PFSK-1 (cell line): Measurements from ENCODE around the gene F7.

Source experiments
- POLR2AphosphoS5 ChIP-seq: IDR thresholded peaks from 2 replicates; pipeline ENCODE4 v1.6.1; 2012; ENCODE audit warnings: low read depth, mild to moderate bottlenecking, control low read depth, low read length, moderate library complexity
- SIN3A ChIP-seq: IDR thresholded peaks from 2 replicates; pipeline ENCODE4 v1.6.1; 2012; ENCODE audit warnings: mild to moderate bottlenecking, low read length, moderate library complexity, borderline replicate concordance; ENCODE audit not compliant: insufficient read depth
- TAF1 ChIP-seq: IDR thresholded peaks from 2 replicates; pipeline ENCODE4 v1.6.1; 2012; ENCODE audit warnings: low read length, control low read depth, borderline replicate concordance; ENCODE audit not compliant: insufficient read depth
- TF ChIP-seq, protein P1 (sequence below), 2 experiments: IDR thresholded peaks; 2 replicates each; pipeline versions ENCODE4 v1.6.1 to v1.8.0; 2011 to 2012; ENCODE audit warnings: low read depth in 2 of 2, low read length in 2 of 2, control low read depth in 1 of 2, inconsistent platforms in 1 of 2, mild to moderate bottlenecking in 1 of 2, moderate library complexity in 1 of 2; ENCODE audit not compliant: insufficient read depth in 1 of 2

DNA sequence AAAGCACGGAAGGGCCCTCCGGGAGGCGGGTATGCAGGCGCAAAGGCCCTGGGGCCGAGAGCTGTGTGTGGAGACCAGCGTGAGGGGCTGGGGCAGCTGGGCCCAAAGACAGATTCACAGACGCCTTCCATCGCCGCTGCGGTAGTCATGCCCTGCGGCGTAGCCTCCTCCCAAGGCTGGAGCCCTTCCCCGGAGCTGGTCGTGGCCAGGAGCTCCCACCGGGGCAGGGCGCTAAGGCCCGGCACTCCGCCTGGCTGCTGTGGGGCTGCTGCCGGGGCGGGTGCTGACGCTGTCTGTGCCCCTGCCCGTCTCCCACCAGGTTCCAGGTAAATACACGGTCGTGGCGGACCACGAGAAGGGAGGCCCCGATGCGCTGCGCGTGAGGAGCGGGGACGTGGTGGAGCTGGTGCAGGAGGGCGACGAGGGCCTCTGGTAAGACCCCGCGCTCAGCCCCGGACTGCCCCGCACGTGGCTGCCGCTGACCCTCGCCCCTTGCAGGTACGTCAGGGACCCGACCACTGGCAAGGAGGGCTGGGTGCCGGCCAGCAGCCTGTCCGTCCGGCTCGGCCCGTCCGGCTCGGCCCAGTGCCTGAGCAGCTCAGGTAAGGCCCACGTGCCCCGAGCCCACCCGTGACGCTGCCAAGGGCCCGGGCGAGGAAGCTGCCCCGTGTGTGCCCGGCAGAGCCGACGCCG lies 9.4 kb upstream of the F7 start:
- TF ChIP-seq POLR2AphosphoS5 = no peak
- TF ChIP-seq, protein P1, sequence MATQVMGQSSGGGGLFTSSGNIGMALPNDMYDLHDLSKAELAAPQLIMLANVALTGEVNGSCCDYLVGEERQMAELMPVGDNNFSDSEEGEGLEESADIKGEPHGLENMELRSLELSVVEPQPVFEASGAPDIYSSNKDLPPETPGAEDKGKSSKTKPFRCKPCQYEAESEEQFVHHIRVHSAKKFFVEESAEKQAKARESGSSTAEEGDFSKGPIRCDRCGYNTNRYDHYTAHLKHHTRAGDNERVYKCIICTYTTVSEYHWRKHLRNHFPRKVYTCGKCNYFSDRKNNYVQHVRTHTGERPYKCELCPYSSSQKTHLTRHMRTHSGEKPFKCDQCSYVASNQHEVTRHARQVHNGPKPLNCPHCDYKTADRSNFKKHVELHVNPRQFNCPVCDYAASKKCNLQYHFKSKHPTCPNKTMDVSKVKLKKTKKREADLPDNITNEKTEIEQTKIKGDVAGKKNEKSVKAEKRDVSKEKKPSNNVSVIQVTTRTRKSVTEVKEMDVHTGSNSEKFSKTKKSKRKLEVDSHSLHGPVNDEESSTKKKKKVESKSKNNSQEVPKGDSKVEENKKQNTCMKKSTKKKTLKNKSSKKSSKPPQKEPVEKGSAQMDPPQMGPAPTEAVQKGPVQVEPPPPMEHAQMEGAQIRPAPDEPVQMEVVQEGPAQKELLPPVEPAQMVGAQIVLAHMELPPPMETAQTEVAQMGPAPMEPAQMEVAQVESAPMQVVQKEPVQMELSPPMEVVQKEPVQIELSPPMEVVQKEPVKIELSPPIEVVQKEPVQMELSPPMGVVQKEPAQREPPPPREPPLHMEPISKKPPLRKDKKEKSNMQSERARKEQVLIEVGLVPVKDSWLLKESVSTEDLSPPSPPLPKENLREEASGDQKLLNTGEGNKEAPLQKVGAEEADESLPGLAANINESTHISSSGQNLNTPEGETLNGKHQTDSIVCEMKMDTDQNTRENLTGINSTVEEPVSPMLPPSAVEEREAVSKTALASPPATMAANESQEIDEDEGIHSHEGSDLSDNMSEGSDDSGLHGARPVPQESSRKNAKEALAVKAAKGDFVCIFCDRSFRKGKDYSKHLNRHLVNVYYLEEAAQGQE (IDR thresholded peaks at IDR 0.05; ENCODE audit: insufficient read depth in 1 of 2, low read depth in 2 of 2, low read length in 2 of 2) = no peak
- no peak for TF ChIP-seq TAF1
- no peak for TF ChIP-seq SIN3A
